HG02981 (cell line): ENCODE data around the gene DNAJB1.
"Not testable (repeated sequence)": the region's sequence is repeated elsewhere in the genome, so short reads cannot be mapped to it uniquely, and the experiment has no call there.

Experiments used
- ATAC-seq: cut with Tn5 transposase; IDR thresholded peaks from one replicate; pipeline ENCODE4 v1.9.1; 2021; ENCODE audit warnings: mild to moderate bottlenecking, moderate library complexity; ENCODE audit not compliant: unreplicated experiment

The DNAJB1 gene

DNA sequence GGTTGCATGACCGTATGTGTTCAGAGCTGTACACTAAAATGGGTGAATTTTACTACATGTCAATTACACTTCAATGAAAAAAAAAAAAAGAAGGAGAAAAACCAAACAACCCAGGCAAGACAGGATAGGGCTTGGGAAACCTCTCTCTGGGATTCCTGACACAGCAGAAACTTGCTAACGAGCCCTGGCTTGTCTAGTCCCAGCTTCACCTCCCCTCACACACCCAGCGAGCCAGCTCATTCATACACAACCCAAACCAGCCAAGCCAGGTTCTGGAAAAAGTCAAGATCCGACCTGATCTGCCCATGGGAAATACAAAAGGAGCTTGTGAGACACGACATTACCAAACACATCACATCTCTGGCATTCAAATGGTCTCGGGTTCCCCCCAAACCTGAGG, 7.5 kb upstream of the DNAJB1 start:
- no peak for ATAC-seq

DNA sequence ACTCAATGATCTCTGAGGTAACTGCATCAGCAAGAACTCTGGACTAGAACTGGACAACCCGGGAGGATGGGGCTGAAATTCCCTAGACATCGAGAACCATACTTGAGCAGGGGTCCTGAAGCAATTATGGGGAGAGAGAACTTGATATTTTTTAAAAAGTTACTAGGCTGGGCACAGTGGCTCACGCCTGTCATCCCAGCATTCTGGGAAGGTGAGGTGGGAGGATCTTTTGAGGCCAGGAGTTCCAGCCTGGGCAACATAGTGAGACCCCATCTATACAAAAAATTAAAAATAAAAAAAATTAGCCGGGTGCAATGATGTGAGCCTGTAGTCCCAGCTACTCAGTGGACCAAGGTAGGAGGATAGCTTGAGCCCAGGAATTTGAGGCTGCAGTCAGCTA, 2.3 kb upstream of the DNAJB1 start:
- no peak for ATAC-seq

DNA sequence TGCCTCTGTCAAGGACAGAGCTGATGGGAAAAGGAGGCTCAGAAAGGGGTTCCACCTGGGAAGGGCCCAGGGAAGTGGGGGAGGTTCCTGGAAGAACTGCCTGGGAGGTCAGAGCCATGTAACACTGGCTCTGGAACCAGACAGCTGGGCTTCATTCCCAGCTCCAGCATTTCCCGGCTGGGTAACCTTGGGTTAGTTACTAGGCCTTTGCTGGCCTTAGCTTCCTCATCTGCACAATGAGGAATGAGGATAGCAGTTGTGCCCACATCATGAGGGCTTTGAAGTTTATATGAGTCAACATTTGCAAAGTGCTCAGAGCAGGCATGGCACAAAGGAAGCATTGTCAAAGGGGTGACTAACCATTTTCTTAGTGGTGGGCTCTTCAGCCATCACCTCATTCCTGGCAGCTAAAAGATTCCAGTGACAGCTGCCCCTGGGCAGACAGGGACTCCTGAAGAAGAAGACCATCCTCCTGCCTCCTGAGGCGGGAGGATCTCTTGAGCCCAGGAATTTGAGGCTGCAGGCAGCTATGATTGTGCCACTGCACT, 1.7 kb upstream of the DNAJB1 start:
- ATAC-seq = no peak

DNA sequence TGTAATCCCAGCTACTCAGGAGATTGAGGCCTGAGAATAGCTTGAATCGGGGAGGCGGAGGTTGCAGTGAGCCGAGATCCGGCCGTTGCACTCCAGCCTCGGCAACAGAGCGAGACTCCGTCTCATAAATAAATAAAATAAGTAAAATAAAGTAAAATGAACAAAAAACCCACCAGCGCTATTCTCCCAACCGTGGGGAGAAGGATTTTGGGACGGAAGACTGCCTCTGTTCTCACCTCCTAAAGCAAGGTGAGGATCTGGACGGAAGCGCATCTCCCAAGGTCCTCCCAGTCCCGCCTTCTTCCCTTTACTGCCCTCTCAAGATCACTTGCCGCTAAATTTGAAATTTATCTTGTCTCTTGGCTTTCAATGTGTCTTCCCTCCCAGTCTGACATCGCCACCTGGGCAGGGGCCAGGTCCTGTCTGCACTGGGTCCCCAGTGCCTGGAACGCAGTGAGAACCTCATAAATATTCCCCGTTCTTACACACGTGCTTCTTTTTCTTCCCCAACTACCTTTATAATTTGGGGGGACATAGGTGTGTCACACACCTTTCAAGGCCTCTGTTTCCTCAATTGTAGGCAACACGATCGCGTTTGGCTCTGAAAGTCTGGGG, 1.2 kb upstream of the DNAJB1 start:
- ATAC-seq = no peak

DNA sequence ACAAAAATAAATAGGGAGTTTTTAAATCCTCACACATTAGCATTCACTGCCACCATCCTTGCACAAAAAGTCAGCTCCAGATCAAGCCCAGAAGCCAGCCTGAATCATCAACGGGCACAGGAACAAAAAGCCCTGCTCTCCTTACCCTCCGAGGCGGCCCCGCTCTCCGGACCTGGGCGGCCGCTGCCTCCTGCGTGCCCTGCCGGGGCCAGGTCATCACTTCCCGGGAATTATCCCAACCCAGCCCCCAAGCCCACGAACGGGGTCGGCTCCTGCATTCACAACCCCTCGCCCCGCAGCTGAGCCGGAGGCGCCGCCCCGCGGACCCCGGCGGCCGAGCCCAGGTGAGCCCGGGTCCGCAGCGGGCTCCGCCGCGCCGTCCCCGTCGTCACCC, 754 bp downstream of the DNAJB1 start:
- no peak for ATAC-seq

DNA sequence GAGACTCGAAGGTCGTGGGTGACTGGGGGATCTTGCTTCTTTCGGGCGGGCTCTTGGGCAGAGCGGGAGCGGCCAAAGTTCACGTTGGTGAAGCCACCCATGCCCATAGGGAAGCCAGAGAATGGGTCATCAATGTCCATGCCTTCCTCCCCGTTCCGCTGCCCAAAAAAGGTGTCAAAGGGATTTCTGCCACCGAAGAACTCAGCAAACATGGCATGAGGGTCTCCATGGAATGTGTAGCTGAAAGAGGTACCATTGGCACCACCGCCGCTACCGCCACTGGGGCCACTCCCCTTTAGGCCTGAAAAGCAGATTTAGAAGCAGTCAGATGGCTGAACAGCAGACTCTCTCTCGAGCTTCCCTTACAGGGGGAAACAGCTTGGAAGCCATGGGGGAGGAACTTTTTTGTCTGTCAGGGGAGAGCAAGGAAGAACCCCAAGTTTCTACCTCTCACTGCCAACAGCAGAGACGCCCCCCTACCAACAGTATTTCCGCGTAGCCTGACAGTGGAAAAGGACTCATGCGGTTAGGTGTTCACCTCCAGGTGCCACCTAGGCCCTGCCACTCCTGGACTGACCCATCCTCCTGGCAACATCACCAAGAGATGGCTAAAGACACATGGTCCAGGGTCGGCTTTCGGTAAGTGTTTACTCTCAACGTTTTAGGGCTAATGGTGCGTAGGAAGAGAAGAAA, 1.3 kb downstream of the DNAJB1 start:
- ATAC-seq = no peak

DNA sequence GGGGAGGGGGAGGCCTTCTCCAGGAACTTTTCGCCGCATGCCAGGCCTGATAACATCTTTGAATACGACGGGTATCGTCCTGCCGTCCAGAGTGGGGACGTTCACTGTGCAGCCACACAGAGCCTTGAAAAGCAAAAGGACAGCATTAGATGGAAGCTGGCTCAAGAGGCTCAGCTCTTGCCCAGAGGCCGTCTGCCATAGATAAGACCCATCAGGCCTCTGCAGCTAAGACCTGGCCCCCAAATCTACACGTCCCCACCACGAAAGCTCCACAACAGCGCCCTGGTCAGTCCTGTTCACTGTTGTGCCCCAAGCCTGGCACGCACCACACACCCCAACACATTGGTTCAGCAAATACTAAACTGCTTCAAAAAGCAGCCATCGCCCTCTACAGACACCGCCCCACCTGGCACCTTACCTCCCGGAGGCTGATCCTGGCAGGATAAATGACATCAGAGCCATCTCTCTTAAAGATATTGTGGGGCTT, 2.1 kb downstream of the DNAJB1 start:
- no peak for ATAC-seq

DNA sequence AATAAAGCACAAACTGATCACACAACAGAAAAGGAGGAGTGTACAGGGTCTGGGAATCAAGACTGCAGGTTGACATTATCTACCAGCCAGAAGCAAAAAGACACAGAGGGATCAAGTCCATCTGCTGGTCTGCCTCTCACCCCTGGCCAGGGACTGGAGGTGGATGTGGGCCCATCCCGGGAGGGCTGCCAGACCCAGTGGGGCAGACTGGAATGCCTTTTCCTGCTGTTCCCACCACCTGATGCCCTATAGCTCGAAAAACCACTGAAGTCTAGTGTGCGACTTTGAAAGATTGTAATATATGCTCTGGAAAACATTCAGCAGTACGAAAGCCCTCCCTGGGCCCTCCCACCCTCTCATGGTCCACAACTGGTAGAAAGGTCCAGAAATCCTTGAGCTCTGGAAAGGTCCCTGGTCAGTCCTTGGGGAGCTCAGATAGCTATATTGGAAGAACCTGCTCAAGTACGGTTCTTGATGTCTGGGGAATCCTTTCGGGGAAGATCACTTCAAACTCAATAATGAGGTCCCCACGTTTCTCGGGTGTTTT, 2.6 kb downstream of the DNAJB1 start:
- ATAC-seq = no peak

DNA sequence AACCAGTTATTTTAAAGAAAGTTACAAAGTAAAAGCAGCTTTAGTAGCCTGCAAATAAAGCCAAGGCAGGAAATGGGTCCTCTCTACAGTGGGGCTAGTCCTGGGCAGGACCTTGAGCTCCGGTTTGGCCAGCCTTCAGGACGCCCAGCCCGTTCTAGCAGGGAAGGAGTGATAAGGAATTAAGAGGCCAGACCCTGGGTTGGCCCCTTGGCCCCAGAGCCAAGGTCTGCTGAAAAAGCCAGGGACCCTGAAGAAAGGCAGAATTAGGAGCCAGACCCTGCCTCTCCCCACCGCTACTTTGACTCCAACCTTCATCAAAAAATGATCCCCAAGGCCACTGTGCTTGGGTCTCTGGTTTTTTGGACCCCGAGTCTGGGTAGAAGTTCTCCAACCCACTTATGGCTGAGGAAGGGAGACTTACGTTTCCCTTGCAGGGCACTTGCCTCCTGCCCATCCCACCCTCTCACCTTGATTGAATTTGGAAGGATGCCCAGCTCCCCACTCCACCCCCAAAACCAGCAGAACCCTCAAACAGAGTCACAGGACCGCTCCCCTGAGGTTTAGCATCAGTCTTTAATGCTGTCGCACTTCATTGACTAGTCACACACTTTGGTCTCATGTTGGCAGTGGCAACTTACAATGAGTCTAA, 3.9 kb downstream of the DNAJB1 start:
- ATAC-seq = no peak

DNA sequence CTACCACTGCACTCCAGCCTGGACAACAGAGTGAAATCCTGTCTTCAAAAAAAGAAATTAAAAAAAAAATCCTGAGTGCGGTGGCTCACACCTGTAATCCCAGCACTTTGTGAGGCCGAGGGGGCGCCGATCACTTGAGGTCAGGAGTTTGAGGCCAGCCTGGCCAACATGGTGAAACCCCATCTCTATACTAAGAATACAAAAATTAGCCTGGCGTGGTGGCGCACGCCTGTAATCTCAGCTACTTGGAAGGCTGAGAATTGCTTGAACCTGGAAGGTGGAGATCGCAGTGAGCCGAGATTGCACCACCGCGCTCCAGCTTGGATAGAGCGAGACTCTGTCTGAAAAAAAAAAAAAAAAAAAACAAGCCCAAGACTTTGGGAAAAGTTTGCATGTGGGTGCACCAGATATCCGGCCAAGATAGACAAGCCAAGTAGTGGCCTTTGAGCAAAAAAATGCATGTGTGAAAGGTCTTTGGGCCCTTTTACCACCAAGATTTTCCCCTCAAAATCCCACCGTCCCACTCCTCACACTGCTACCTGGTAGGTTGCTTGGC, 5.7 kb downstream of the DNAJB1 start:
- no peak for ATAC-seq

DNA sequence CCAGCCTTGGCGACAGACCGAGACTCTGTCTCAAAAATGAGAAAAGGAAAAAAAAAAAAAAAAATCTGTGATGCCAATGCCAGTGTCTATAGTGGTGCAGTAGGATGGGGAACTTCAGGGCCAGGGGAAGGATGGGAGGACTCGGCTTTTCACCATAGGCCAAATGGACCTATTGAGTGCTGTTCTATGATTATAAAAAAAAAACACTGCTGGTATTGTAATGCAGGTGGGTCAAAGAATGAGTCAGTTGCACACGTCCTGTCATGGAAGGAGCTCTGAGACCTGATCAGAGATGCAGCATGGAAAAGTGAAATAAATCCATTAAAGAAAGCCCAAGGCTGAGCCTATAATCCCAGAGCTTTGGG, 7.0 kb downstream of the DNAJB1 start:
- ATAC-seq = no peak

DNA sequence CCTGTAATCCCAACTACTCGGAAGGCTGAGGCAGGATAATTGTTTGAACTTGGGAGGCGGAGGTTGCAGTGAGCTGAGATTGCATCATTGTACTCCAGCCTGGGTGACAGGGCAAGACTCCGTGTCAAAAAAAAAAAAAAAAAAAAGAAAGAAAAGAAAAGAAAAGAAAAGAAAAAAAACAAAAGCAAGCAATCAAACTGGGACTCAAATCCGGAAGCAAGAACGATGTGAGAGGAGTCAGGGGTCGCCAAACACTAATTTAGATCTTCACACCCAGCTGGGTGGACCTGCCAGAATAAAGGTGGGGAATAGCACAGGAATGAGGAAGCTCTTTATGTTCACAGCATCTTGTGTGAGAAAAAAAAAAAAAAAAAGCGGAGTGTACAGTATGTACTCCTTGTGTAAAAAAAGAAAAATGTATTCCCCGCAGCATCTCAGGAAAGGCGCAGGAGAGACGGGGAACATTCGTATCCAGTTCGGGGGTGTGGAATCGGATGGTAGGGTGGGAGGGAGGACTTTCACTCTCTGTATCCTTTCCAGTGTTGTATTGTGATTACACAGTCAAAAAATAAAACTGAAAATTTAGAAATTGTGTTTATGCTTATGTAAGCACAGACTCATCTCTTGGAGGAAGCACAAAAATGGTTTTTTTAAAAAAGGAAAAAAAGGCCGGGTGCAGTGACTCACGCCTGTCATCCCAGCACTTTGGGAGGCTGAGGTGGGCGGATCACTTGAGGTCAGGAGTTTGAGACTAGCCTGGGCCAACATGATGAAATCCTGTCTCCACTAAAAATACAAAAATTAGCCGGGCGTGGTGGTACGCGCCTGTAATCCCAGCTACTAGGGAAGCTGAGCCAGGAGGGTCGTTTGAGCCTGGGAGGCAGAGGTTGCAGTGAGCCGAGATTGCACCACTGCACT, 7.6 kb downstream of the DNAJB1 start:
- no peak for ATAC-seq

DNA sequence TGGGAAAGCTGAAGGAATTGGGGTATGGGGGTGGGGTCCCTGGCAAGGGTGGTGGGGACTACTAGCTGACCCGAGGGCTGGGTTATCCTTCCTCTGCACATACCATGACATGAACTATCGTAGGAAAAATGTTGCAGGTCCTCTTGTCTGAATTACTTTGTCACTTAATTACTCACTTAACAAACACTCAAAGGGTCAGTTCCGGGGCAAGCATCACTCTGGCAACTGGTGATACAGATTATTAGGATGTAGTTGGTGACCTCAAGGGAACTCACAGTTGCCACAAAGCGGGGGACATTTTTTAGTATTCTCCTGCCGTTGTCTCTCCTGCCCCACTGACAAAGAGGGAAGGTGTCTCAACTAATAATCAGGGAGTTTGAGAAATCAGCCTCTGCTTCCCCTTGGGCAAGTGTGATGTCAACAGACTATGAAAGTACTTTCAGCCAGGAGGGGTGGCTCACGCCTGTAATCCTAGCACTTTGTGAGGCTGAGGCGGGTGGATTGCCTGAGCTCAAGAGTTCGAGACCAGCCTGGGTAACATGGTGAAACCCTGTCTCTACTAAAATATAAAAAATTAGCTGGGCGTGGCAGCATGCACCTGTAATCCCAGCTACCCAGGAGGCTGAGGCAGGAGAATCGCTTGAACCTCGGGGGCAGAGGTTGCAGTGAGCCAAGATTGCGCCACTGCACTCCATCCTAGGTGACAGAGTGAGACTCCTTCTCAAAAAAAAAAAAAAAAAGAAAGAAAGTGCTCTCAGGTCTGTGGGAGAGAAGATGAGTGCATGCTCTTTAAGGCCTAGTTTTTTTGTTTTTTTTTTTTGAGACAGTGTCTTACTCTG, 10.3 kb downstream of the DNAJB1 start:
- no peak for ATAC-seq

DNA sequence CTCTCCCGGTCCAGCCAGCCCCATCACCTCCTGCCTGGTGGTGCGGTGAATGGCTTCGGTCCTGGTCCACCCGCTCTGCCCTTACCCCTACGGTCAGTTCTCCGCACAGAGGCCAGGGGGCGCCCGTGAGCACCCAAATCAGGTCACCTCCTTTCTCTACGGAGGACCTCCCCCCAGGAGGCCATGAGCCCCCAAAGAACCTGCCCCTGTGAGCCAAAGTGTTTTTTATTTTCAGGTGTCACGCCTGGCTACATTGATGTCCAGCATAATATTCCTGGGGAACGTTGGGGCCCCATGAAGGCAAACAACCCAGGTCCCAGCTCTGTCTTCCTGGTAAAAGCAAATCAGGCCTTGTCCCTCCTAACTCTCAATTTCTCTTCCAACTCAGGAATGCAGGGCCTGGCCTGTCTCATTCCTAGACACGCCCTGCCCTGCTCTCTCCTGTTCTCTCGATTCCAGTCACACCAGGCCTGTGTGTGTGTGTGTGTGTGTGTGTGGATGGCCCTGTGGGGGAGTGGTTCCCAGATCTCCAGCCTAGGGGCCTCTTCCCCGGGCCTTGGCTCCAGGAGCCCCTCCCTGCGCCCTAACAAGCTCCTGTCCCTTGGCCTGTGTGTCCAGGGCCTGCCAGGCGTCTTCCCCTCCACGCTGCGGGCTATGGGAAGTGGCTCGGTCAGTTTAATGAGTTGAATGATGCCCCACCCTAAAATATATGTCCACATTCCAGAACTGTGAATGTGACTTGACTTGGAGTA, 12.5 kb downstream of the DNAJB1 start:
- no peak for ATAC-seq

DNA sequence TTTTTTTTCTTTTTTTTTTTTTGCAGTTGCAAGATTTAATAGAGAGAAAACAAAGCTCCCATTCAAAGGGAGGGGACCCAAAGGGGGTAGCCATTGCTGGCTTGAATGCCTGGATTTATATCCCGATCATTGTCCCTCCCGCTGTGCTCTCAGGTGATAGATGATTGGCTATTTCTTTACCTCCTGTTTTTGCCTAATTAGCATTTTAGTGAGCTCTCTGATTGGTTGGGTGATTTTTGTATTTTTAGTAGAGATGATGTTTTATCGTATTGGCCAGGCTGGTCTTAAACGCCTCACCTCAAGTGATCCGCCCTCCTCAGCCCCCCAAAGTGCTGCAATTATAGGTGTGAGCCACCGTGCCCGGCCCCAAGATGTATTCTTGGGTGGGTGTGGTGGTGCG, 13.6 kb downstream of the DNAJB1 start:
- not testable (repeated sequence) for ATAC-seq

DNA sequence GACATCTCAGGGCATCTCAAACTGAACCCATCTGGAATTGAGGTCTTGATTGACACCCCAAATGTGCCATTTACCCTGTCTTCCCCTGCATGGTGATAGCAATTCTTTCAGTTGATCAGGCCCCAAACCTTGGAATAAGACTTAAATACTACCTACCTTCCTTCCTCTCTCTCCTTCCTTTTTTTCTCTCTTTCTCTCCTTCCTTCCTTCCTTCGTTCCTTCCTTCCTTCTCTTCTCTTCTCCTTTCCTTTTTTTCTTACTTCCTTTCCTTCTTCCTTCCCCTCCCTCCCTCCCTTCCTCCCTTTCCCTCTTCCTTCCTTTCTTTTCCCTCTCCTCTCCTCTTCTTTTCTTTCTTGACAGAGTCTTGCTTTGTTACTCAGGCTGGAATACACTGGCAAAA, 14.9 kb downstream of the DNAJB1 start:
- ATAC-seq = no peak

DNA sequence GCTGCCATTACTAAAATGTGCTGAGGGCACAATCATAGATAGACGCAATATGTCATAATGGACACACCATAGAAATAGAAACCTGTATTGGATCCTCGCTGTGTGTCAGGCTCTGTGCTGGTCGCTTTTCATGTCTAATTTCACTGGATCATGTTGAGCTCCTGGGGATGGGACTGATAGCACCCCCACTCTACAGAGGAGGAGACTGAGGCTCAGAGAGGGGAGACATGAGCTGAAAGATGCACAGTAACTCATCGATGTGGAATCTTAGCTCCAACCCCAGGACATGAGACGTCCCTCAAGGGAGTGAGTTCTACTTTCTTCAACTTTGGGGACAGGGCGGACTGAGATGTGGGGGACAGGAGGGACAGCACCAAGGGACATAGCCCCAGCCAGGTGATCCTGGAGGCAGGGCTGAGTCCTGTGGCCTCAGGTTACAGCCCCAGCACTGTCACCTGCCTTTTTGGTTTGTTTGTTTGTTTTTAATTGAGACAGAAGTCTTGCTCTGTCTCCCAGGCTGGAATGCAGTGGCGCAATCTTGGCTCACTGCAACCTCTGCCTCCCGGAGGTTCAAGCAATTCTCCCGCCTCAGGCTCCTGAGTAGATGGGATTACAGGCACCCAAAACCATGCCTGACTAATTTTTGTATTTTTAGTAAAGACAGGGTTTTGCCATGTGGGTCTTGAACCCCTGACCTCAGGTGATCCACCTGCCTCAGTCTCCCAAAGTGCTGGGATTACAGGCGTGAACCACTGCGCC, 15.7 kb downstream of the DNAJB1 start:
- no peak for ATAC-seq
